Lower leg skin (tissue), 4 donors: ENCODE results near the gene UNC5C. TPM values are rescaled to one million over a fixed set of nuclear protein-coding genes. Genes with fewer than 3 reads are reported as not detected.

Experiments used
- DNase-seq, 2 donors: peaks; one replicate each; pipeline ENCODE4 v3.0.0-alpha.2; 2019; ENCODE audit warnings: low spot score in 2 of 2
- H3K4me3 ChIP-seq: fragments of 200-600 bp; sonication (generic); 2 replicates; pipeline ENCODE4 v1.5.1; 2017; ENCODE audit warnings: mild to moderate bottlenecking, low read depth; ENCODE audit not compliant: poor library complexity, severe bottlenecking
- POLR2A ChIP-seq, 2 donors: fragments of 450-650 bp; IDR thresholded peaks; one replicate each; pipeline ENCODE4 v1.6.1; 2016 to 2017; ENCODE audit warnings: antibody characterized with exemption in 2 of 2, mild to moderate bottlenecking in 1 of 2, moderate library complexity in 1 of 2
- WGBS, 2 donors: methylation state at CpG; one replicate each; pipeline ENCODE4 v1.1.5; 2018; 5-methylcytosine and 5-hydroxymethylcytosine counted together
- intact Hi-C: fragments of 100-400 bp; cut with DNase I; formaldehyde crosslinking; loops from one replicate; pipeline ENCODE4 v1.15.0; 2023; ENCODE audit warnings: low total_unique reads
- total RNA-seq, 4 donors: library from RNA; depleted of rRNA; stranded (reverse); fragments of >200 nt; gene quantifications; one replicate each; pipeline ENCODE4 v1.1.0, GENCODE V29; 2016
- TF ChIP-seq, protein P1 (sequence below), 3 donors: fragments of 450-650 bp; IDR thresholded peaks; one replicate each; pipeline ENCODE4 v1.5.1; 2016; ENCODE audit warnings: antibody characterized with exemption in 3 of 3, mild to moderate bottlenecking in 3 of 3, moderate library complexity in 2 of 3

Gene UNC5C
- total RNA-seq, 4 donors from 2014 or later = 0.34 to 1.8 (median 1.2) TPM

GRCh38 chr4:95212692-95213091, 336.1 kb downstream of the UNC5C start:
- WGBS, 2 donors = 65 to 68% methylated on average over 8 of the region's 8 CpGs
- intact Hi-C loops = no loop called here
- no peak for DNase-seq
- H3K4me3 ChIP-seq = no peak overlapping the region
- TF ChIP-seq, protein P1, sequence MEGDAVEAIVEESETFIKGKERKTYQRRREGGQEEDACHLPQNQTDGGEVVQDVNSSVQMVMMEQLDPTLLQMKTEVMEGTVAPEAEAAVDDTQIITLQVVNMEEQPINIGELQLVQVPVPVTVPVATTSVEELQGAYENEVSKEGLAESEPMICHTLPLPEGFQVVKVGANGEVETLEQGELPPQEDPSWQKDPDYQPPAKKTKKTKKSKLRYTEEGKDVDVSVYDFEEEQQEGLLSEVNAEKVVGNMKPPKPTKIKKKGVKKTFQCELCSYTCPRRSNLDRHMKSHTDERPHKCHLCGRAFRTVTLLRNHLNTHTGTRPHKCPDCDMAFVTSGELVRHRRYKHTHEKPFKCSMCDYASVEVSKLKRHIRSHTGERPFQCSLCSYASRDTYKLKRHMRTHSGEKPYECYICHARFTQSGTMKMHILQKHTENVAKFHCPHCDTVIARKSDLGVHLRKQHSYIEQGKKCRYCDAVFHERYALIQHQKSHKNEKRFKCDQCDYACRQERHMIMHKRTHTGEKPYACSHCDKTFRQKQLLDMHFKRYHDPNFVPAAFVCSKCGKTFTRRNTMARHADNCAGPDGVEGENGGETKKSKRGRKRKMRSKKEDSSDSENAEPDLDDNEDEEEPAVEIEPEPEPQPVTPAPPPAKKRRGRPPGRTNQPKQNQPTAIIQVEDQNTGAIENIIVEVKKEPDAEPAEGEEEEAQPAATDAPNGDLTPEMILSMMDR (IDR thresholded peaks at IDR 0.05) = no peak
- TF ChIP-seq POLR2A (IDR thresholded peaks at IDR 0.05) = no peak

DNA sequence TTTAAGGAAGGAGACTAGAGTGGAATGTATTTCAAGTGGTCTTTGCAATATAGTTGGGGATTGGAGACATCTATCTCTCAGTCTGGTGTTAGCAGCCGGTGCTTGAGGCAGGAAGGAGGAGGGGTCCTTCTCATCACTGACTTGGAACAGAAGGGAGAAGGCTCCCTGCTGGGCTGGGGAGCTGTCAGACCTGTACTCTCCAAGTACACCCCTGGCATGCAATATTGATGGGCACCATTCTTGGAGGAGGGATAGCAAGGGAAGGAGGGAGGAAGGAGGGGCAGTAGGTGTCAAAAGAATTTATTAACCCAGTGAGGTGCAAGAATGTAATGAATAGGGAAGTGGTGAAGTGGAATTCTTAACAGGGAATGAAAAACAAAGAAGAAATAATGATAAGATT, 338.8 kb downstream of the UNC5C start:
- H3K4me3 ChIP-seq = no peak overlapping the region
- WGBS, 2 donors = 59 to 67% methylated on average over 1 of the region's 1 CpG
- no peak for DNase-seq
- intact Hi-C loops = no loop called here
- TF ChIP-seq, protein P1 (IDR thresholded peaks at IDR 0.05) = no peak
- TF ChIP-seq POLR2A (IDR thresholded peaks at IDR 0.05) = no peak

GRCh38 chr4:95204873-95205272, 343.9 kb downstream of the UNC5C start:
- intact Hi-C loops = no loop called here
- no peak for DNase-seq
- TF ChIP-seq, protein P1 (IDR thresholded peaks at IDR 0.05) = no peak
- no peak for TF ChIP-seq POLR2A (IDR thresholded peaks at IDR 0.05)
- 38 to 77% methylated on average over 5 of the region's 5 CpGs for WGBS, 2 donors
- no peak overlapping the region for H3K4me3 ChIP-seq

DNA sequence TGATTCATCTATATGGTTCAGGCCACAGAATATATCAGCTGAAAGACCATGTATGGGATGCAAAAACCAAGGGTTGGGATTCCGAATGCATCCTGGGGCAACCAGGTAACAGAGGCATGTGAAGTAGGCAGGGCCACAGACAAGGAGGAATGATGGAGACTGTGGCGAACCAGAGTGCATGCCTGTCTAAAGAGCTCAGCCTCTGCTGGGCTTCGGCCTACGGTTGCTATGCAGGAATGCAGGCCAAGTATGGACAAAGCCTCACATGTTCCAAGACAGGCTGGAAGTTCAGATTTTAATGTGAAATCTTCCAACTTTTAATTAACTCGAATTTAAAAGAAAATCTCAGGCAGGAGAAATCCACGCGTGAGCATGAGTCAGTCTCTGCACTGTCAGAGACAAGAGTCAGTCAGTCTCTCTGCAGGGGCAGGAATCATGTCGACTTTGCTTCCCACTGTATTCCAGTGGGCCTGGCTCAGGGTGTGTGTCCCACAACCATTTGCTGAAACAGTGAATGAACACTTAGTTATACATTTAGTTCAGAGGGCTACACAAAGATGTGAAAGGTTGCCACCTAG, 344.4 kb downstream of the UNC5C start:
- no peak overlapping the region for H3K4me3 ChIP-seq
- intact Hi-C loops = no loop called here
- DNase-seq = no peak
- WGBS, 2 donors = 82 to 87% methylated on average over 8 of the region's 8 CpGs
- no peak for TF ChIP-seq POLR2A (IDR thresholded peaks at IDR 0.05)
- TF ChIP-seq, protein P1 (IDR thresholded peaks at IDR 0.05) = no peak

GRCh38 chr4:95198961-95199360, 349.8 kb downstream of the UNC5C start:
- TF ChIP-seq, protein P1 (IDR thresholded peaks at IDR 0.05) = no peak
- no peak for TF ChIP-seq POLR2A (IDR thresholded peaks at IDR 0.05)
- DNase-seq = no peak
- 86 to 90% methylated on average over 7 of the region's 7 CpGs for WGBS, 2 donors
- H3K4me3 ChIP-seq = no peak overlapping the region
- intact Hi-C loops = no loop called here

DNA sequence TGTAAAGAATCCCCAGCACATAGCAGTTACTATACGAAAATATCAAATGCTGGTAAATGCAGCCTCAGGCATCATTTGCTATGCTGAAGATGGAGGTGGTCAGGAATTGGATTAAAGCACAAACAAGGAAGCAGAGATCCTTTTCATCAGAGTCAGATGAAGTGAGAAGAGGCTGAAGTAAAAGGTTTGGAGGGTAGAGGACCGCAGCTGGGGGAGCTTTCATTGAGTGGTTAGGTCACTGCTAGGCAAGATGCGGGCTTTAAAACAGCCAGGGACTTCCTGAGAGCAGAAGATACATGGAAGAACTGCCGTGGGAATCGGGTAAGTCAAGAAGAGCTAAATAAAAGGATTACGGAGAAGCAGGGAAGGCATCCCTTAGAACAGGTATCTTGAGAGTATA, 351.4 kb downstream of the UNC5C start:
- no peak for DNase-seq
- no peak overlapping the region for H3K4me3 ChIP-seq
- 70 to 93% methylated on average over 6 of the region's 6 CpGs for WGBS, 2 donors
- intact Hi-C loops = no loop called here
- TF ChIP-seq, protein P1 (IDR thresholded peaks at IDR 0.05) = no peak
- TF ChIP-seq POLR2A (IDR thresholded peaks at IDR 0.05) = no peak
